HCT116 (cell line): ENCODE measurements around the gene LSM6. TPM values are rescaled to one million over a fixed set of nuclear protein-coding genes. Genes with fewer than 3 reads are reported as not detected.

Experiments
- ATAC-seq: fragments of 200-7000 bp; cut with Tn5 transposase; 2 replicates; pipeline ENCODE4 v1.9.1; 2020; ENCODE audit warnings: mild to moderate bottlenecking, moderate library complexity
- BruUV-seq: library from RNA; stranded (reverse); fragments of 400-500 nt; replicated peaks from 2 replicates; lab custom pipeline; 2021; lab: Mats Ljungman, UMichigan
- CTCF ChIA-PET: fragments of 300-600 bp; sonication (Branson Sonifier 250); formaldehyde crosslinking; loops from one replicate; lab custom pipeline; 2021; ENCODE audit warnings: antibody characterized with exemption; lab: Charles Lee
- POLR2A ChIA-PET: fragments of 300-600, 350-600 bp; sonication (Branson Sonifier 250); formaldehyde crosslinking; loops from one replicate; lab custom pipeline; 2021; ENCODE audit warnings: antibody characterized with exemption; lab: Charles Lee
- RAD21 ChIA-PET, 2 experiments: fragments of 300-600 bp; sonication (Branson Sonifier 250); formaldehyde crosslinking; loops; one replicate each; lab custom pipeline; 2023; ENCODE audit warnings: low total read pairs in 2 of 2; ENCODE audit not compliant: uncharacterized antibody in 2 of 2, unreplicated experiment in 2 of 2, low non-redundant PET in 1 of 2; lab: Charles Lee
- DNase-seq: peaks from one replicate; pipeline ENCODE4 v3.0.0-alpha.2; 2010; ENCODE audit warnings: low read depth, low spot score
- H2AFZ ChIP-seq: fragments of 200-600 bp; shearing (Covaris generic), sonication (generic); 2 replicates; pipeline ENCODE4 v1.6.1; 2017; ENCODE audit warnings: low read depth, mixed run types, mixed read lengths, antibody characterized with exemption, low read length; ENCODE audit not compliant: poor library complexity, severe bottlenecking
- H3K27ac ChIP-seq: 2 replicates; pipeline ENCODE4 v1.5.1; 2012; ENCODE audit warnings: low read depth, low read length
- H3K27me3 ChIP-seq: fragments of 200-600 bp; sonication (generic); 2 replicates; pipeline ENCODE4 v1.6.1; 2016; ENCODE audit warnings: mixed run types, low read length, mixed read lengths; ENCODE audit not compliant: insufficient read depth
- H3K36me3 ChIP-seq, 2 experiments: fragments of 200-500 bp in 1 of 2; fragments of 200-600 bp in 1 of 2; sonication (Bioruptor generic) in 1 of 2; sonication (generic) in 1 of 2; 2 replicates each; pipeline versions ENCODE4 v1.5.1 to v1.6.1; 2014 to 2016; ENCODE audit warnings: low read length in 2 of 2, inconsistent platforms in 1 of 2, mixed read lengths in 1 of 2, mixed run types in 1 of 2; ENCODE audit not compliant: insufficient read depth in 2 of 2, control insufficient read depth in 1 of 2
- H3K4me1 ChIP-seq, 2 experiments: fragments of 200-600 bp in 1 of 2; sonication (generic) in 1 of 2; 2 replicates each; pipeline versions ENCODE4 v1.5.1 to v1.6.1; 2012 to 2017; ENCODE audit warnings: low read length in 2 of 2, inconsistent platforms in 1 of 2, mild to moderate bottlenecking in 1 of 2, mixed read lengths in 1 of 2, mixed run types in 1 of 2, moderate library complexity in 1 of 2; ENCODE audit not compliant: insufficient read depth in 2 of 2, control insufficient read depth in 1 of 2
- H3K4me2 ChIP-seq: fragments of 200-600 bp; sonication (generic); 2 replicates; pipeline ENCODE4 v1.6.1; 2017; ENCODE audit warnings: mixed run types, low read length, mixed read lengths
- H3K4me3 ChIP-seq, 2 experiments: fragments of 200-600 bp in 1 of 2; sonication (generic) in 1 of 2; replicated peaks in 1 of 2; 2 replicates each; pipeline ENCODE4 v1.5.1; 2011 to 2016; ENCODE audit warnings: low read length in 2 of 2, control low read depth in 1 of 2, low read depth in 1 of 2, mild to moderate bottlenecking in 1 of 2, mixed read lengths in 1 of 2, mixed run types in 1 of 2
- H3K79me2 ChIP-seq: fragments of 200-600 bp; sonication (generic); 2 replicates; pipeline ENCODE4 v1.6.1; 2017; ENCODE audit warnings: mild to moderate bottlenecking, mixed run types, low read length, moderate library complexity, mixed read lengths; ENCODE audit not compliant: insufficient read depth
- H3K9ac ChIP-seq: fragments of 200-600 bp; sonication (generic); 2 replicates; pipeline ENCODE4 v1.6.1; 2016; ENCODE audit warnings: low read length, mixed read lengths
- H3K9me2 ChIP-seq: fragments of 200-600 bp; sonication (generic), shearing (Covaris generic); 2 replicates; pipeline ENCODE4 v1.6.1; 2017; ENCODE audit warnings: mixed run types, mild to moderate bottlenecking, moderate library complexity; ENCODE audit not compliant: insufficient read depth
- H3K9me3 ChIP-seq, 2 experiments: fragments of 200-500 bp in 1 of 2; fragments of 200-600 bp in 1 of 2; sonication (Bioruptor generic) in 1 of 2; sonication (generic) in 1 of 2; 2 replicates each; pipeline ENCODE4 v1.6.1; 2014 to 2017; ENCODE audit warnings: low read length in 2 of 2, mixed read lengths in 2 of 2, inconsistent platforms in 1 of 2, low read depth in 1 of 2, mild to moderate bottlenecking in 1 of 2, mixed run types in 1 of 2, moderate library complexity in 1 of 2; ENCODE audit not compliant: control insufficient read depth in 1 of 2, insufficient read depth in 1 of 2
- H4K20me1 ChIP-seq: fragments of 200-600 bp; sonication (generic), shearing (Covaris generic); 2 replicates; pipeline ENCODE4 v1.6.1; 2017; ENCODE audit warnings: mixed run types, mild to moderate bottlenecking, moderate library complexity; ENCODE audit not compliant: insufficient read depth
- ATF3 ChIP-seq: IDR thresholded peaks from 2 replicates; pipeline ENCODE4 v1.6.1; 2012
- CEBPB ChIP-seq: IDR thresholded peaks from 2 replicates; pipeline ENCODE4 v1.6.1; 2012; ENCODE audit warnings: low read depth
- EGR1 ChIP-seq: IDR thresholded peaks from 2 replicates; pipeline ENCODE4 v1.6.1; 2012; ENCODE audit warnings: low read depth
- ELF1 ChIP-seq: IDR thresholded peaks from 2 replicates; pipeline ENCODE4 v1.6.1; 2012; ENCODE audit warnings: low read depth, borderline replicate concordance
- EZH2 ChIP-seq: fragments of 200-600 bp; sonication (generic); IDR thresholded peaks from 2 replicates; pipeline ENCODE4 v1.6.1; 2017; ENCODE audit warnings: antibody characterized with exemption, mixed run types
- FOSL1 ChIP-seq: IDR thresholded peaks from 2 replicates; pipeline ENCODE4 v1.6.1; 2012; ENCODE audit warnings: low read depth
- JUND ChIP-seq: IDR thresholded peaks from 2 replicates; pipeline ENCODE4 v1.6.1; 2012
- POLR2A ChIP-seq: IDR thresholded peaks from 2 replicates; pipeline ENCODE4 v1.7.0; 2011; ENCODE audit warnings: borderline replicate concordance; ENCODE audit not compliant: insufficient read depth, insufficient read length; ENCODE audit errors: extremely low read depth
- POLR2AphosphoS5 ChIP-seq: IDR thresholded peaks from 2 replicates; pipeline ENCODE4 v1.6.1; 2011; ENCODE audit warnings: mild to moderate bottlenecking, low read depth, low read length, moderate library complexity
- RAD21 ChIP-seq: IDR thresholded peaks from 2 replicates; pipeline ENCODE4 v1.6.1; 2012; ENCODE audit warnings: low read depth, mild to moderate bottlenecking
- REST ChIP-seq: IDR thresholded peaks from 2 replicates; pipeline ENCODE4 v1.6.1; 2012; ENCODE audit warnings: low read depth
- SIN3A ChIP-seq: IDR thresholded peaks from 2 replicates; pipeline ENCODE4 v1.6.1; 2012; ENCODE audit warnings: low read depth
- SP1 ChIP-seq: IDR thresholded peaks from 2 replicates; pipeline ENCODE4 v1.6.1; 2012; ENCODE audit warnings: low read depth
- SRF ChIP-seq: IDR thresholded peaks from 2 replicates; pipeline ENCODE4 v1.6.1; 2012; ENCODE audit warnings: low read depth
- TCF7L2 ChIP-seq: IDR thresholded peaks from 2 replicates; pipeline ENCODE4 v1.7.0; 2011; ENCODE audit warnings: borderline replicate concordance, inconsistent platforms; ENCODE audit not compliant: insufficient read depth, insufficient read length; ENCODE audit errors: extremely low read depth
- ZFX ChIP-seq: fragments of 450-650 bp; IDR thresholded peaks from 2 replicates; pipeline ENCODE4 v1.6.1; 2017
- ZNF274 ChIP-seq: fragments of 200-500 bp; sonication (Bioruptor generic); IDR thresholded peaks from 2 replicates; pipeline ENCODE4 v1.6.1; 2014; ENCODE audit warnings: mild to moderate bottlenecking, low read depth, low read length, inconsistent platforms
- intact Hi-C: fragments of 100-400 bp; cut with micrococcal nuclease; formaldehyde crosslinking; loops from 2 replicates; pipeline ENCODE4 v1.10.0; 2022
- total RNA-seq: library from RNA; stranded (reverse); gene quantifications from one replicate; pipeline ENCODE4 v1.2.1, GENCODE V29; 2021; ENCODE audit not compliant: unreplicated experiment

LSM6 gene
- total RNA-seq, 1 experiment from 2014 or later = 57.4 TPM

GRCh38 chr4:146148021-146148420 lies 27.5 kb upstream of the LSM6 start:
- H3K27me3 ChIP-seq = no peaks in the 10 kb centered on the region
- no TSS peak for BruUV-seq
- CTCF ChIA-PET = interaction anchor here (0.7 kb wide), 1 partner anchor 39 kb away, joined by 6 read pairs; no protein-coding TSS in a partner anchor
- no peaks in the 10 kb centered on the region for H3K4me1 ChIP-seq
- H3K27ac ChIP-seq = no peak overlapping the region
- H3K36me3 ChIP-seq = no peaks in the 10 kb centered on the region
- DNase-seq (no peak), ATAC-seq (no peak)
- no peak overlapping the region for H3K9ac ChIP-seq
- H4K20me1 ChIP-seq = no peaks in the 10 kb centered on the region
- POLR2A ChIA-PET = no interaction called here
- intact Hi-C loops = no loop called here
- no peaks in the 10 kb centered on the region for H3K79me2 ChIP-seq
- TF ChIP-seq POLR2AphosphoS5 (no peak), ELF1 (no peak), ZFX (no peak), CEBPB (no peak), SP1 (no peak), FOSL1 (no peak), ZNF274 (no peak), REST (no peak), TCF7L2 (no peak), EZH2 (no peak), SIN3A (no peak), RAD21 (no peak), ATF3 (no peak), SRF (no peak), POLR2A (no peak), EGR1 (no peak), JUND (no peak)
- no peaks in the 10 kb centered on the region for H3K9me3 ChIP-seq
- no peak overlapping the region for H3K4me2 ChIP-seq
- H3K4me3 ChIP-seq = no peak overlapping the region
- RAD21 ChIA-PET = no interaction called here
- no peaks in the 10 kb centered on the region for H3K9me2 ChIP-seq
- H2AFZ ChIP-seq = no peak overlapping the region
